Fibroblast of the aortic adventitia (primary cell): ENCODE results near the gene TRIM50. TPM values are rescaled to one million over a fixed set of nuclear protein-coding genes. Genes with fewer than 3 reads are reported as not detected.
"Not testable (repeated sequence)": the region's sequence is repeated elsewhere in the genome, so short reads cannot be mapped to it uniquely, and the experiment has no call there.

Experiments used
- DNase-seq: peaks from one replicate; pipeline ENCODE4 v3.0.0-alpha.2; 2010; ENCODE audit warnings: low read depth
- H3K4me3 ChIP-seq: 2 replicates; pipeline ENCODE4 v1.5.1; 2011; ENCODE audit warnings: low read depth, mild to moderate bottlenecking, control low read depth, low read length, moderate library complexity
- total RNA-seq: library from RNA; depleted of rRNA; stranded (reverse); fragments of >200 nt; gene quantifications from 2 replicates; pipeline ENCODE4 v1.2.3, GENCODE V29; 2012; ENCODE audit warnings: low replicate concordance
- TF ChIP-seq, protein P1 (sequence below): IDR thresholded peaks from 2 replicates; pipeline ENCODE4 v1.5.1; 2011; ENCODE audit warnings: mild to moderate bottlenecking, low read length, control low read depth, inconsistent platforms; ENCODE audit not compliant: insufficient read depth

The TRIM50 gene
- total RNA-seq, 1 donor = not detected

DNA sequence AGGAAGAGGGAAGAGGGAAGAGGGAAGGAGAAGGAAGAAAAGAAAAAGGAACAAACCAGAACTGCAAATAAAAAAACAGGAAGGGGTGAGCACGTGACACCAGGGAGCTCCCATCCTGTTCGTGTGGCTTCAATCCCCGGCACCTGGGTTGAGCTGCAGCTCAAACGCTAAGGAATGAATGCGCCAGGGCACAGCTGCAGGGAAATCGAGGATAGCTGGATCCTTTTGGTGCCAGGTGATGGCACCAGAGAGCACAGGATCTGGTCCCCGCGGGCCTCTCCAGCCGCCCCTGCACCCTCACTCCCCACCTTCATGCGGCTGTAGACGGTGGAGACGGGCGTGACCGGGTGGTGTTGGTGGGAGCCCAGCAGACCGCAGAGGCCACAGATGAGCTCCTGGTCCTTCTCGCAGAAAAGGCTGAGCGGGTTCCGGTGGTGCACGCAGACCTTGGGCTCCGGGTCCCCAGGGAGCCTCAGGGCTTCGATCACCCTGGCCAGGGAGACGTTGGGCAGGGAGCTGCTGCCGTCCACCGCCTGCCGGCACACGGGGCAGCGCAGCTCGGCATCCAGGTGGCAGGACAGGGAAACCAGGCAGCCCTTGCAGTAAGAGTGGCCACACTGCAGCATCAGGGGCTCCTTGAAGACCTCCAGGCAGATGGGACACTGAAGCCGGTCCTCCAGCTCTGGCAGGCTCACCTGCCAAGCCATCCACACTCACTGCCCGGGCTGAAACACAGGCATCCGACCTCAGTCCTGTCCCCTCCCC is 3.6 kb downstream of the TRIM50 start:
- DNase-seq = peak; percentile 30
- peak overlapping the region; percentile 4 for H3K4me3 ChIP-seq
- TF ChIP-seq, protein P1, sequence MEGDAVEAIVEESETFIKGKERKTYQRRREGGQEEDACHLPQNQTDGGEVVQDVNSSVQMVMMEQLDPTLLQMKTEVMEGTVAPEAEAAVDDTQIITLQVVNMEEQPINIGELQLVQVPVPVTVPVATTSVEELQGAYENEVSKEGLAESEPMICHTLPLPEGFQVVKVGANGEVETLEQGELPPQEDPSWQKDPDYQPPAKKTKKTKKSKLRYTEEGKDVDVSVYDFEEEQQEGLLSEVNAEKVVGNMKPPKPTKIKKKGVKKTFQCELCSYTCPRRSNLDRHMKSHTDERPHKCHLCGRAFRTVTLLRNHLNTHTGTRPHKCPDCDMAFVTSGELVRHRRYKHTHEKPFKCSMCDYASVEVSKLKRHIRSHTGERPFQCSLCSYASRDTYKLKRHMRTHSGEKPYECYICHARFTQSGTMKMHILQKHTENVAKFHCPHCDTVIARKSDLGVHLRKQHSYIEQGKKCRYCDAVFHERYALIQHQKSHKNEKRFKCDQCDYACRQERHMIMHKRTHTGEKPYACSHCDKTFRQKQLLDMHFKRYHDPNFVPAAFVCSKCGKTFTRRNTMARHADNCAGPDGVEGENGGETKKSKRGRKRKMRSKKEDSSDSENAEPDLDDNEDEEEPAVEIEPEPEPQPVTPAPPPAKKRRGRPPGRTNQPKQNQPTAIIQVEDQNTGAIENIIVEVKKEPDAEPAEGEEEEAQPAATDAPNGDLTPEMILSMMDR = peak; percentile 64

DNA sequence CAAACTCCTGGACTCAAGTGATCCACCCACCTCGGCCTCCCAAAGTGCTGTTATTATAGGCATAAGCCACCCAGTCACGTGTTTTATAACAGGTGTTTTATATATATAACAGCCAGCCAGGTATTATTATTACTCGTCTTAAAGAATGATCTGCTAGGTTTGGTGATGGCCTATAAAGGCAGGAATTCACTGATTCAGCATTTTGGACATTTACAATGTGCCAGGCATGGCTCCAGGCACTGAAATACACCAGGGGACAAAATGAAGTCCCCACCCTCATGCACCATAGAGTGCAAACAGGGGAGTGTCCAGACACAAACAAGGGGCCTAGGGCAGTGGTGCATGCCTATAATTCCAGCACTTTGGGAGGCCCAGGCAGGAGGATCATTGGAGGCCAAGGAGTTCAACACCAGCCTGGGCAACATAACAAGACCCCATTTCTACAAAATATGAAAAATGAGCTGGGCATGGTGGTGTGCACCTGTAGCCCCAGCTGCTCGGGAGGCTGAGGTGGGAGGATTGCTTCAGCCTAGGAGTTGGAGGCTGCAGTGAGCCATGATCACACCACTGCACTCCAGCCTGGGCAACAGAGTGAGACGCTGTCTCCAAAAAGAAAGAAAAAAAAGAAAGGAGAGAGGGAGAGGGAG is 4.3 kb downstream of the TRIM50 start:
- DNase-seq, H3K4me3 ChIP-seq: not testable (repeated sequence)

DNA sequence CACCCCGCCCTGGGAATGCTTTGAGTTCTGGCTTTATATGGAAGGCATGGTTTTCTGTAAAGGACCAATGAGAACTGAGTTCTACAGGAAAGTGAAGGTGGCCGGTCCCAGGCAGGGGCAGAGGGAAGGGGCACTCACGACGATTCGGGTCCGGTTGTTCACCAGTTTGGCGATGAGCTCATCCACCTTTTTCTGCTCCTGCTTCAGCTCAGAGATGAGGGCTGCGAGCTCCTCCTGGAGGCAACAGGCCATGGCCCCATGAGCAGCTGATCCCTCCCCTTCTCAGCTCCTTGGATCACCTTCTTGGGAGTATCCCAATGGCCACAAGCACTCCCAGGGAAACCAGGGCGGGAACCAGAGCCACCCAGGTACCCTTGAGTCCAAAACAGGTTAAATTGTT is 7.9 kb downstream of the TRIM50 start:
- DNase-seq, H3K4me3 ChIP-seq: not testable (repeated sequence)

DNA sequence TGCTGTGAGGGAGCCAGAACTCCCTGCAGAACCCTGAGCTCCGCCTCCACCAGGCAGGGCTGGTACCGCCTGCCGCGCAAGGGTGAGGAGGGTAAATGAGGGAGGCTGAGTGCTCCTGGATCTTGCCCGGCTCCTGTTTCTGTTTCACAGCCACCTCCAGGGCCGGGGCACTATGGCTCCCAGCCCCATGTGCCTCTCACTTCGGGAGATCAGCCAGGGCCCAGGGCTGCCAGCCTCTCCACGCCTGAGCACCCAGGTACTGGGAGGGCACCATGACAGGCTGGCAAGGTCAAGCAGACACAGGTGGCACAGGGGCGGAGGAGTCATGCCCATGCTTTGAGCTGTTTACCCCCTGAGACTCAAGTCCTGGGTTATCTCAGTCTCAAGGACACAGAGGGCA is 8.3 kb downstream of the TRIM50 start:
- DNase-seq, H3K4me3 ChIP-seq: not testable (repeated sequence)

DNA sequence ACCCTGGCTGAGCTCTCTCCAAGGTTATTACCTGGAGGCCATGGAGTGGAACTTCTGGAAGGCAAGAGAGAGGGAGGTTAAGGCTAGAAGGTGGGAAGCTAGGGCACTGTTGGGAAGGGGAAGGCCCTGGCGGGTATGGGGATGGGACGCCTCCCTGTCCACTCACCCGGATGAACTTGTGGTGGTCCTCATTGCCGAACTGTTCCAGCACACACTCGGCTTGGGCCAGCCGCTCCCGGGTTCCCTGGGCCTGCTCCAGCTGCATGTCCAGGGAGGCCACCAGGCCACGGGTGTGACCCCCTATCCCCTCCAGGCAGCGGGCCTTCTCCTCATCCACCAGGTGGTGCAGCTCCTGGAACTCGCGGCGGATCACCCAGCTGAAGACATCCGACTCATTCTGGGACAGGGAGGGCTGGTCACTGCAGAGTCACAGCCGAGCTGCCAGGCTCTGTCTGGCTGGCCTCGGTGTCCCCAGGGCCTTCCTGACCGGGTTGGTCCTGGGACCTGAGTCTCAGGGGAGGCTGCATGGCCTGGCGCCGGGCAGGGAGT is 9.2 kb downstream of the TRIM50 start:
- not testable (repeated sequence) for DNase-seq

DNA sequence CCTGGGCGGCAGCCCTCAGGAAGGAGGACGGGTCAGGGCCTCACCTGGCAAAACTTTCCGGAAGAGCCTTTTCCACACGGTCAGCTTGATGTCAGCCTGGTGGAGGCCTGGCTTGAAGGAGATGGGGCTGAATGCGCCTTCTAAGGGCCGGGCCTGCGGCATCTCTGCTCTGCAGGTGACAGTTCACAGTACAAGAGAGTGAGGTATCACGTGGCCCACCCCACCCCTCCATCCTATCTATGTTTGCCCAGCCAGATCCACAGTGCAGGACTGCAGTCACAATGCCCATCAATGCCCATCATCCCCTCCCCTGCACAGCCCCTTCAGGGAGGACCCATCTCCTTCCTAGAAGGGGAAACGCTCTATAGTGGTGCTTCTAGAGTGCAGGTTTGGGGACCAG is 11.4 kb downstream of the TRIM50 start:
- no peak overlapping the region for H3K4me3 ChIP-seq
- TF ChIP-seq, protein P1 = no peak
- no peak for DNase-seq

More for the DNA sequence above, 9.2 kb downstream of the TRIM50 start:
- not testable (repeated sequence) for H3K4me3 ChIP-seq

DNA sequence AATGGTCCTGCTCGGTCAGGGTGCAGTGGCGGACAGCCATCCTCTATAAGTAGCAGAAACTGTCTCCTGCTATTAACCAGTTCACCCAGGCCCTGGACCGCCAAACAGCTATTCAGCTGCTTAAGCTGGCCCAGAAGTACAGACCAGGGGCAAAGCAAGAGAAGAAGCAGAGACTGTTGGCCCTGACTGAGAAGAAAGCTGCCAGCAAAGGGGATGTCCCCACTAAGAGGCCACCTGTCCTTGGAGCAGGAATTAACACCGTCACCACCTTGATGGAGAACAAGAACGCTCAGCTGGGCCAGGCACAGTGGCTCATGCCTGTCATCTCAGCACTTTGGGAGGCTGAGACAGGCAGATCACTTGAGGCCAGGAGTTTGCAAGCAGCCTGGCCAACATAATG is 13.6 kb downstream of the TRIM50 start:
- no peak for DNase-seq
- TF ChIP-seq, protein P1 = no peak
- no peak overlapping the region for H3K4me3 ChIP-seq

DNA sequence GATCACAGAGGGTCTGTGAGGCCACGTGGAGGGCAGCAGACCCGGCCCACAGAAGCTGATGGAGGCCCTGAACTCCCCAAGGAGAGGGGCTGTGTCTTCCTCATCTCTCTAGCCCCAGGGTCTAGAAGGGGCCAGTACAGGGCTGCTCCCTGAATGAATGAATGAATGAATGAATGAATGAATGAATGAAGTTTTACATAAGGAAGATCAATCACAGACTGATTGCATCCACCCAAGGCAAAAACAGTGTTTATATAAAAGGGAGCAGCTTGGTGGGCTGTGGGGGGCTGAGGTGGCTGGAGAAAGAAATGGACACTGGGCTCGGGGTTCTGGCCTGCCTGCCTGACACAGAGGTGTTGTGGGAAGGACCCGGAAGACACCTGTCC is 14.4 kb downstream of the TRIM50 start:
- no peak overlapping the region for H3K4me3 ChIP-seq
- TF ChIP-seq, protein P1 = no peak
- no peak for DNase-seq

DNA sequence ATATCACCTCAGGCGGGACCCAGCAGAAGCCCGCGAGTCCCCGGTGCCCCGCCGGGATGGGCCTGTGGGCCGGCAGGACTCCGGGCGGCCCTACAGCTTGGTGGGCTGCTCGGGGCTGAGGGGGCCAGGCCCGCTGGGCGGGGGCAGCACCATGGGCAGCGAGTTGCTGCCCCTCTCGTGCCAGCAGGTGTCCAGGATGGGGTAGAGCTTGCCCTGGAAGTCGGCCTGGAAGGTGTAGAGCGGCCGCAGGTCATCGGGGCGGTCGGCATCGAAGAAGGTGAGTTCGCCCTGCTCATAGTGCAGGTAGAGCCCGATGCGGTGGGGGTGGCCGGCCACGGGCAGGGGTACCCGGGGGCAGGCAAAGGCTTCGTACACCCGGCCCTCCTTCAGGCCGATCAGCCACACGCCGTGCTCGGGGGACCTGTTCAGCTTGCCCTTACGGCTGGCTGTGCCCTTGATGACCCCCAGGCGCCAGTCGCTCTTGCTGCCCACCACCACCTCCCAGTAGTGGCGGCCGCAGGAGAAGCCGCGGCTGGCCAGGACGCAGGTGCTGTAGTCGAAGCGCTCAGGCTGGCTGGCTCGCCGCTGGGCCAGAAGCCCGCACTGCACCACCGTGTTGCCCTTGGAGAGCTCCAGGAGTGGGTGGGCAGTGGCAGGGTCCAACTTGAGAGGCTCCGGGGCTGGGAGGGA is 14.9 kb downstream of the TRIM50 start:
- H3K4me3 ChIP-seq = no peak overlapping the region
- TF ChIP-seq, protein P1 = no peak

DNA sequence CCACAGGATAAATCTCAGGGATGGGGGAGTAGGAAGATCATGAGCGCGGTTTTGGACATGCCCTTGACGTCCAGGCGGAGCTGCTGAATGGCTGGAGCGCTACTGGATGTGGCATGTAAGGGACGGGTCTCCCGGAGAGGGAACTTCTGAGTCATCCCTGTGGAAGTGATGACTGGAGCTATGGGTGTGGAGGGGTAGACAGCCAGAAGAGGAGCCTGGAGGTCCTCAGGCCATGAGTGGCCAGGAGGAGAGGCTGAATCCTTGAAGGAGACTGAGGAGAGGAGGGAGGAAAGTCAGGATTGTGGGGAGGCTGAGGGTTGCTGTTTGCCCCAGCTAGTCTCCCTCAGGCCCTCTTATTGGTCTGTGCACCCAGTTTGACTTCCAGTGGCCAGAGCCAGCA is 16.5 kb downstream of the TRIM50 start:
- not testable (repeated sequence) for H3K4me3 ChIP-seq, DNase-seq

More for the DNA sequence above, 14.9 kb downstream of the TRIM50 start:
- no peak for DNase-seq
